ENCODE data around the gene EFR3B. TPM values are rescaled to one million over a fixed set of nuclear protein-coding genes. Genes with fewer than 3 reads are reported as not detected.

The EFR3B gene
- total RNA-seq, 4 donors from 2014 or later: under 0.01 to 6.1 (median 1.3) TPM; not detected in 1

DNA sequence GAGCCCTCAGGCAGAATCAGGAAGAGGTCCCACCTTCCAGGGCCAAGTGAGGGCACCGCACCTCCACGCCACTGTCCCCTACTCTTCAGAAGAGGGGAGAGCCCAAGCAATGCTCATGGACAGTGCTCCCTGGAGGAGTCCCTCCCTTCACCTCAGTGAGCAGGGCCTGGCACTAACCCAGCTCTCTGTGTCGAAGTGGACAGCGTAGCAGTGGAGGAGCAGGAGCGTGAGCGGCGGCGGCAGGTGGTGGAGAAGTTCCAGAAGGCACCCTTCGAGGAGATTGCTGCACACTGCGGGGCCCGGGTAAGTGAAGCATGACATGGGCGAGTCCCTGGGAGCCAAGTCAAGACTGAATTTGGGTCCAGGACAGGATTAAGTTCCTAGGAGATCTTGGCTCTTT is 109.8 kb downstream of the EFR3B start:
- TF ChIP-seq, protein P1, sequence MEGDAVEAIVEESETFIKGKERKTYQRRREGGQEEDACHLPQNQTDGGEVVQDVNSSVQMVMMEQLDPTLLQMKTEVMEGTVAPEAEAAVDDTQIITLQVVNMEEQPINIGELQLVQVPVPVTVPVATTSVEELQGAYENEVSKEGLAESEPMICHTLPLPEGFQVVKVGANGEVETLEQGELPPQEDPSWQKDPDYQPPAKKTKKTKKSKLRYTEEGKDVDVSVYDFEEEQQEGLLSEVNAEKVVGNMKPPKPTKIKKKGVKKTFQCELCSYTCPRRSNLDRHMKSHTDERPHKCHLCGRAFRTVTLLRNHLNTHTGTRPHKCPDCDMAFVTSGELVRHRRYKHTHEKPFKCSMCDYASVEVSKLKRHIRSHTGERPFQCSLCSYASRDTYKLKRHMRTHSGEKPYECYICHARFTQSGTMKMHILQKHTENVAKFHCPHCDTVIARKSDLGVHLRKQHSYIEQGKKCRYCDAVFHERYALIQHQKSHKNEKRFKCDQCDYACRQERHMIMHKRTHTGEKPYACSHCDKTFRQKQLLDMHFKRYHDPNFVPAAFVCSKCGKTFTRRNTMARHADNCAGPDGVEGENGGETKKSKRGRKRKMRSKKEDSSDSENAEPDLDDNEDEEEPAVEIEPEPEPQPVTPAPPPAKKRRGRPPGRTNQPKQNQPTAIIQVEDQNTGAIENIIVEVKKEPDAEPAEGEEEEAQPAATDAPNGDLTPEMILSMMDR (IDR thresholded peaks at IDR 0.05): no peak
- no peak for TF ChIP-seq POLR2A (IDR thresholded peaks at IDR 0.05)
- DNase-seq: no peak
- Histone ChIP-seq H3K27me3 (no peaks in the 10 kb centered on the region), H3K4me3 (no peak overlapping the region), H3K4me1 (no peaks in the 10 kb centered on the region), H3K27ac (no peak overlapping the region), H3K9me3 (no peaks in the 10 kb centered on the region), H3K36me3 (no peaks in the 10 kb centered on the region)
- intact Hi-C loops (cut with DNase I; ENCODE audit: low total_unique reads): no loop called here

DNA sequence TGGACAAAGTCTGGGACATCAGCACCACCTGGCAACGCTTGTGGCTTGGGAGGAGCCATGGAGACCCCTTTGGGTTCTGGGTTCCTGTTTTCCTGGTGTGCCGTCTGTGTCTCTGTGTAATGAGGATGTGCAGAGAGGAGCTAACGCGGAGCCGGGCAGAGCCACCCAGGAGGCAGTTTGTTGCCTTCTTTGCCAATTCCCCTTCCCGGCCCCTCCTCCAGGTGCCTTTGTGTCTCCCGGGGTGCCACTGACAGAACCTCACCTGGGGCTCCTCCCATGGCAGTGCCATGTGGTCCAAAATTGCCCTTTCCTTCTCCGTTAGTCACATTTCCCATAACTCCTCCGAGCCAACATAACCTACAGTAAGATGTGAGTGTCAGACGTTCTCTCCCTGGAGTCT is 113.5 kb downstream of the EFR3B start:
- Histone ChIP-seq H3K36me3 (no peaks in the 10 kb centered on the region), H3K4me1 (no peaks in the 10 kb centered on the region), H3K4me3 (no peak overlapping the region), H3K27ac (no peak overlapping the region), H3K27me3 (no peaks in the 10 kb centered on the region), H3K9me3 (no peaks in the 10 kb centered on the region)
- TF ChIP-seq, protein P1 (IDR thresholded peaks at IDR 0.05): no peak
- TF ChIP-seq POLR2A (IDR thresholded peaks at IDR 0.05): no peak
- DNase-seq: no peak
- intact Hi-C loops (cut with DNase I; ENCODE audit: low total_unique reads): no loop called here

DNA sequence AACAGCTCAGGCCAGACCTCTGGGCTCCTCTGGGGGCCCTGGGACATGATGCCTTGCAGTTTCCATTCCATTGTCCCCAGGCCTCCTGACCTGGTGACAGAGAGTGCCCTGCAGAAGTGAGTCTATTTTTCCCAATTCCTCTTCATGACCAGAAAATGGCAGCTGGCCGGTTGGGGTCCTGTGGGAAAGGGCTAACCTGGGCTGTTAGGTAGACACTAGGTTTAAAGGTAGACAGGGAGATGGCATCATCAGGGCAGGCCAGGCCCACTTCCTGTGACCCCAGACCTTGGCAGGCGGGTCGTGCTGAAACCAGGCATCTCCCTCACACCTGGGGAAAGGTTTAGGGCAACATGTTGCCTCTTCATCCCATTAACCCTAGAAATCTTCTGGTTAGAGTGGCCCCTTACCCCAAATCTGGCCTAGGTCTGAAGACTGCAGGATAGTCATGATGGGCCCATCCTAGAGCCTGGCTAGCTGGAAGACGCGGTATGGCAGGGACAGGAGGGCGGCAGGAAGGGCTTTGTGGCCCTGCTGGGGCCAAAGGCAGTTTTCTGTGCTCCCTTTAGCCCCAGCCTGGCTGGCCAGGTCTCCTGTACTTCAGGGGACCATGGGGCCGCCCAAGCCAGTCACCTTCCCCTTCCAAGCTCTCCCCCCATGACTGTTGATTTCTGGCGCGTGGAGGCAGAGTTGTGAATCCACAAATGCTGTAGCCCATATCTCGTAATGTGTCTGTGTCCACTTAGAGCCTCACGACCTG is 116.4 kb downstream of the EFR3B start:
- Histone ChIP-seq H3K27me3 (no peaks in the 10 kb centered on the region), H3K9me3 (no peaks in the 10 kb centered on the region), H3K36me3 (no peaks in the 10 kb centered on the region), H3K4me1 (no peaks in the 10 kb centered on the region), H3K4me3 (no peak overlapping the region), H3K27ac (no peak overlapping the region)
- no peak for DNase-seq
- no peak for TF ChIP-seq POLR2A (IDR thresholded peaks at IDR 0.05)
- TF ChIP-seq, protein P1 (IDR thresholded peaks at IDR 0.05): no peak
- intact Hi-C loops (cut with DNase I; ENCODE audit: low total_unique reads): no loop called here

DNA sequence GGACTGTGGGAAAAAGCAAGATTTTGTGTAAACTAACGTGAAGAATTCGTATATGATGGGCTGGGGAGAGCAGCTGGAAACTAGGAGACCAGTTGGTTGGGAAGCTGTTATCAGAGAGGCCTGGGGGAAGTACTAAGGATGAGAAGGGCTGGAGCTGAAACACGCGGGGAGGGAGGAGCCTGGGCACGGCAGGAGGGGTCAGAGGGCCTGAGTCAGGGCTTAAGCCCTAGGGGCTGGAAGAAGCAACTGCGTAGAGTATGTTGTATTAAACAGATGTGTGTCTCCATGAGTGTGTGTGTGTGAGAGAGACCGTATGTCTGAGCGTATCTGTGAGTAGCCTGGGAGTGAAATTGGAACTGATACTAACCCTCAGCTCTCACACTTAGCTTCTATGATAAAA is 118.1 kb downstream of the EFR3B start:
- intact Hi-C loops (cut with DNase I; ENCODE audit: low total_unique reads): no loop called here
- Histone ChIP-seq H3K4me1 (no peaks in the 10 kb centered on the region), H3K4me3 (no peak overlapping the region), H3K36me3 (no peaks in the 10 kb centered on the region), H3K27me3 (no peaks in the 10 kb centered on the region), H3K9me3 (no peaks in the 10 kb centered on the region), H3K27ac (no peak overlapping the region)
- TF ChIP-seq POLR2A (IDR thresholded peaks at IDR 0.05): no peak
- TF ChIP-seq, protein P1 (IDR thresholded peaks at IDR 0.05): no peak
- DNase-seq: no peak

DNA sequence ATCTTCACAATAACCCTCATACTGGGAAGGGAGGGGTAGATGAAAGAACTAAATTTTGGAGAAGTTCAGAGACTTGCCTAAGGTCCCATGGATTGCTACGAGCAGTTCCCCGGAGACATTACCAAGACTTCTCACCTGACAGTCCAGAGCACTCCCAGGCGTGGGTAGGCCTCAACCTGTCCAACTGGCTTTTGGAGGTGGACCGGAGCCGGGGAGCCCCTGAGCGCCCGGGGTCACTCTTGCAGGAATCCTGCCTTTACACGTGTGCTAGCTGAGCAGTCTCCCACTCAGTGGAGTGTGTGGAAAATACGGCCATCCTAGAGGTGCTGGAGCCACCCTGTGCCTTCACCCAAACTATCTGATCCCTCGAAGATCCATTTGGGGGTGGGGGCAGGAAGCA is 118.5 kb downstream of the EFR3B start:
- no peak for DNase-seq
- Histone ChIP-seq H3K27ac (no peak overlapping the region), H3K27me3 (no peaks in the 10 kb centered on the region), H3K4me1 (no peaks in the 10 kb centered on the region), H3K36me3 (no peaks in the 10 kb centered on the region), H3K9me3 (no peaks in the 10 kb centered on the region), H3K4me3 (no peak overlapping the region)
- intact Hi-C loops (cut with DNase I; ENCODE audit: low total_unique reads): no loop called here
- TF ChIP-seq, protein P1 (IDR thresholded peaks at IDR 0.05): no peak
- TF ChIP-seq POLR2A (IDR thresholded peaks at IDR 0.05): no peak
